Measurements from ENCODE around the gene BMP10. TPM values are rescaled to one million over a fixed set of nuclear protein-coding genes. Genes with fewer than 3 reads are reported as not detected.

The BMP10 gene
- total RNA-seq, 1 experiment from 2014 or later: not detected

- BruUV-seq (replicated peaks): no TSS peak
- intact Hi-C loops (cut with micrococcal nuclease): no loop called here
- Histone ChIP-seq H2AFZ (ENCODE audit: low read length) (no peak overlapping the region), H4K20me1 (ENCODE audit: low read length) (no peaks in the 10 kb centered on the region), H3K9me3 (ENCODE audit: low read length) (no peaks in the 10 kb centered on the region), H3K4me2 (ENCODE audit: low read length) (no peak overlapping the region), H3K9ac (ENCODE audit: low read length) (no peak overlapping the region), H3K27me3 (ENCODE audit: low read length) (peaks cover 28% of the 10 kb centered on the region; the same call in 1 of the 2 replicates), H3K79me2 (ENCODE audit: low read length) (no peaks in the 10 kb centered on the region), H3K4me3 (ENCODE audit: low read length) (no peak overlapping the region), H3K4me1 (ENCODE audit: insufficient read depth, low read length) (no peaks in the 10 kb centered on the region; the same call in 1 of the 2 replicates), H3K9me2 (replicated peaks; ENCODE audit: low read length) (no peaks in the 10 kb centered on the region), H3K27ac (ENCODE audit: low read length) (no peak overlapping the region), H3F3A (ENCODE audit: low read length, unreplicated experiment) (no peaks in the 10 kb centered on the region), H3K36me3 (ENCODE audit: low read depth, low read length) (no peaks in the 10 kb centered on the region)
- TF ChIP-seq EZH2phosphoT487 (IDR thresholded peaks at IDR 0.05; ENCODE audit: borderline replicate concordance, low read length) (no peak), CTCF (conservative IDR thresholded peaks at IDR 0.05; ENCODE audit: low read depth, low read length) (no peak), EZH2 (IDR thresholded peaks at IDR 0.05; ENCODE audit: low read length, unreplicated experiment) (no peak)
- ATAC-seq: no peak
- peak; percentile 11 for DNase-seq
- ChIA-PET CTCF (interaction anchor here (0.6 kb wide), 1 partner anchor 72 kb away, joined by 3 read pairs; no protein-coding TSS in a partner anchor), POLR2A (ENCODE audit: unreplicated experiment) (no interaction called here)
Observed at GRCh38 chr2:68853035-68853434, 18.2 kb downstream of the BMP10 start.

GRCh38 chr2:68850524-68850923 is 20.7 kb downstream of the BMP10 start:
- peaks cover 38% of the 10 kb centered on the region; the same call in 1 of the 2 replicates for H3K27me3 ChIP-seq (ENCODE audit: low read length)

More at GRCh38 chr2:68850524-68850923, 20.7 kb downstream of the BMP10 start:
- ChIA-PET POLR2A (ENCODE audit: unreplicated experiment) (no interaction called here), CTCF (no interaction called here)
- no peaks in the 10 kb centered on the region for H3K9me3 ChIP-seq (ENCODE audit: low read length)
- no peaks in the 10 kb centered on the region for H3K79me2 ChIP-seq (ENCODE audit: low read length)
- no peak overlapping the region for H3K4me2 ChIP-seq (ENCODE audit: low read length)
- no peaks in the 10 kb centered on the region for H4K20me1 ChIP-seq (ENCODE audit: low read length)
- H3K4me1 ChIP-seq (ENCODE audit: insufficient read depth, low read length): no peaks in the 10 kb centered on the region
- no peak overlapping the region for H3K27ac ChIP-seq (ENCODE audit: low read length)
- DNase-seq: no peak
- H3K9me2 ChIP-seq (replicated peaks; ENCODE audit: low read length): no peaks in the 10 kb centered on the region
- intact Hi-C loops (cut with micrococcal nuclease): no loop called here
- TF ChIP-seq CTCF (conservative IDR thresholded peaks at IDR 0.05; ENCODE audit: low read depth, low read length) (no peak), EZH2phosphoT487 (IDR thresholded peaks at IDR 0.05; ENCODE audit: borderline replicate concordance, low read length) (no peak), EZH2 (IDR thresholded peaks at IDR 0.05; ENCODE audit: low read length, unreplicated experiment) (no peak)
- no peak overlapping the region for H3K9ac ChIP-seq (ENCODE audit: low read length)
- BruUV-seq (replicated peaks): no TSS peak
- H3K36me3 ChIP-seq (ENCODE audit: low read depth, low read length): no peaks in the 10 kb centered on the region
- no peak overlapping the region for H2AFZ ChIP-seq (ENCODE audit: low read length)
- no peak overlapping the region for H3K4me3 ChIP-seq (ENCODE audit: low read length)
- ATAC-seq: no peak
- H3F3A ChIP-seq (ENCODE audit: low read length, unreplicated experiment): no peaks in the 10 kb centered on the region

Data from PC-3 (cell line).